HepG2 (cell line): Measurements from ENCODE around the gene PRM3. TPM values are rescaled to one million over a fixed set of nuclear protein-coding genes. Genes with fewer than 3 reads are reported as not detected.
A peak's percentile ranks its signal among the peaks of the same experiment; 100 is the strongest.

Experiments used
- FUBP1 ChIP-seq: sonication (generic); formaldehyde crosslinking; IDR thresholded peaks from 2 replicates; pipeline ENCODE4 v1.5.1; 2020; ENCODE audit warnings: missing genetic modification reagents, mild to moderate bottlenecking, borderline replicate concordance
- HNF1A ChIP-seq, 2 experiments: sonication (generic) in 1 of 2; formaldehyde crosslinking in 1 of 2; IDR thresholded peaks; 2 replicates each; pipeline versions ENCODE4 v1.4.0 to v1.6.1; 2016 to 2020; ENCODE audit warnings: borderline replicate concordance in 1 of 2, low read depth in 1 of 2, mild to moderate bottlenecking in 1 of 2, missing genetic modification reagents in 1 of 2
- MXD1 ChIP-seq: sonication (generic); formaldehyde crosslinking; IDR thresholded peaks from 2 replicates; pipeline ENCODE4 v1.4.0; 2020; ENCODE audit warnings: mild to moderate bottlenecking, missing genetic modification reagents
- PRDM4 ChIP-seq: sonication (generic); formaldehyde crosslinking; IDR thresholded peaks from 2 replicates; pipeline ENCODE4 v1.9.0; 2021; ENCODE audit warnings: missing genetic modification reagents, borderline replicate concordance
- YEATS4 ChIP-seq: sonication (generic); formaldehyde crosslinking; IDR thresholded peaks from 2 replicates; pipeline ENCODE4 v1.4.0; 2020; ENCODE audit warnings: missing genetic modification reagents, borderline replicate concordance
- ZFX ChIP-seq: sonication (generic); formaldehyde crosslinking; IDR thresholded peaks from 2 replicates; pipeline ENCODE4 v1.4.0; 2020; ENCODE audit warnings: mild to moderate bottlenecking, low read depth, missing genetic modification reagents, moderate library complexity
- ZNF142 ChIP-seq: sonication (generic); formaldehyde crosslinking; IDR thresholded peaks from 2 replicates; pipeline ENCODE4 v1.4.0; 2020; ENCODE audit warnings: missing genetic modification reagents
- ZNF333 ChIP-seq: sonication (generic); formaldehyde crosslinking; IDR thresholded peaks from 2 replicates; pipeline ENCODE4 v1.4.0; 2020; ENCODE audit warnings: mild to moderate bottlenecking, missing genetic modification reagents, borderline replicate concordance
- ZNF652 ChIP-seq: IDR thresholded peaks from 2 replicates; pipeline ENCODE4 v1.6.1; 2016; ENCODE audit warnings: low read depth, borderline replicate concordance
- ZNF782 ChIP-seq: sonication (generic); formaldehyde crosslinking; IDR thresholded peaks from 2 replicates; pipeline ENCODE4 v1.4.0; 2020; ENCODE audit warnings: missing genetic modification reagents, mild to moderate bottlenecking, borderline replicate concordance
- ZNF891 ChIP-seq: sonication (generic); formaldehyde crosslinking; IDR thresholded peaks from 2 replicates; pipeline ENCODE4 v1.5.0; 2020; ENCODE audit warnings: mild to moderate bottlenecking, missing genetic modification reagents
- polyA plus RNA-seq, 8 experiments: library from polyadenylated mRNA; depleted of rRNA in 3 of 8; stranded (reverse) in 7 of 8; unstranded in 1 of 8; fragments of >200 nt; fragmentation: Illumina TruSeq in 4 of 8; extraction: Trizol in 4 of 8; gene quantifications; 2 replicates each; pipeline versions ENCODE4 v1.2.1 to v1.2.3, GENCODE V29; 2011 to 2016; ENCODE audit warnings: low read depth in 4 of 8, missing spikeins in 1 of 8, mixed read lengths in 1 of 8; ENCODE audit not compliant: insufficient read depth in 1 of 8
- total RNA-seq, 5 experiments: library from RNA; depleted of rRNA; stranded (reverse); fragments of >200 nt; fragmentation: Illumina TruSeq; extraction: Trizol; gene quantifications; 2 replicates each; pipeline ENCODE4 v1.2.3, GENCODE V29; 2016; ENCODE audit warnings: low read depth in 1 of 5

The PRM3 gene
- total and polyA plus RNA-seq, 2 of the 13 experiments (the other 11 are each of a cell fraction or from before 2014, with no cell fraction given), result not detected

GRCh38 chr16:11280616-11281522 is 7.4 kb upstream of the PRM3 start, which contains the start of gene PRM1 (continued):
- TF ChIP-seq FUBP1 (CRISPR knock-in tag) (no peak), ZNF652 (CRISPR knock-in tag) (no peak), ZNF891 (CRISPR knock-in tag) (peak; percentile 80), HNF1A (IDR thresholded peaks at IDR 0.05; ENCODE audit: low read depth) (no peak), HNF1A (CRISPR knock-in tag; IDR thresholded peaks at IDR 0.05; ENCODE audit: borderline replicate concordance) (no peak), ZNF782 (CRISPR knock-in tag) (no peak), ZNF142 (CRISPR knock-in tag) (no peak), ZFX (CRISPR knock-in tag) (peak; percentile 4; the same call in 1 of the 2 replicates), PRDM4 (CRISPR knock-in tag) (no peak), YEATS4 (CRISPR knock-in tag) (peak; percentile 45; the same call in 1 of the 2 replicates), ZNF333 (CRISPR knock-in tag) (peak; percentile 42; the same call in 1 of the 2 replicates), MXD1 (no peak)
